ENCODE results near the gene HDAC4.

The HDAC4 gene

DNA sequence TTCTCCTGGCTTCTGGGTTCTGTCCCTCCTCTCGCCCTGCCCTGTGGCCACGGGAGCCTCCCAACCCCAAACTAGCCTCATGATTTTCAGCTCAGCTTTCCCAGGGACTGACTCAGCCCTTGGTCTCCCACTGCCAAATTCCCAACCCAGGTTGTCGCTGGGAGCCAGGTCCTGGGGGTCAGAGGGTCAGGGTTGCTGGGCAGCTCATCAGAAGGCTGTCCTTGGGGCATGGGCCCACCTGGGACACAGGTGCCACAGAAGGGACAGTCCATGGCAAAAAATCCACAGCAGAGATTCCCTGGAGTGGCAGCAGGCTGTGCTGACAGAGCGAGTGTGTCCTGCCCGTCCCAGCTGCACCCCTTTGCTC lies 372.6 kb downstream of the HDAC4 start:
- no peak for DNase-seq (ENCODE audit: low read depth)
- TF ChIP-seq, protein P1, sequence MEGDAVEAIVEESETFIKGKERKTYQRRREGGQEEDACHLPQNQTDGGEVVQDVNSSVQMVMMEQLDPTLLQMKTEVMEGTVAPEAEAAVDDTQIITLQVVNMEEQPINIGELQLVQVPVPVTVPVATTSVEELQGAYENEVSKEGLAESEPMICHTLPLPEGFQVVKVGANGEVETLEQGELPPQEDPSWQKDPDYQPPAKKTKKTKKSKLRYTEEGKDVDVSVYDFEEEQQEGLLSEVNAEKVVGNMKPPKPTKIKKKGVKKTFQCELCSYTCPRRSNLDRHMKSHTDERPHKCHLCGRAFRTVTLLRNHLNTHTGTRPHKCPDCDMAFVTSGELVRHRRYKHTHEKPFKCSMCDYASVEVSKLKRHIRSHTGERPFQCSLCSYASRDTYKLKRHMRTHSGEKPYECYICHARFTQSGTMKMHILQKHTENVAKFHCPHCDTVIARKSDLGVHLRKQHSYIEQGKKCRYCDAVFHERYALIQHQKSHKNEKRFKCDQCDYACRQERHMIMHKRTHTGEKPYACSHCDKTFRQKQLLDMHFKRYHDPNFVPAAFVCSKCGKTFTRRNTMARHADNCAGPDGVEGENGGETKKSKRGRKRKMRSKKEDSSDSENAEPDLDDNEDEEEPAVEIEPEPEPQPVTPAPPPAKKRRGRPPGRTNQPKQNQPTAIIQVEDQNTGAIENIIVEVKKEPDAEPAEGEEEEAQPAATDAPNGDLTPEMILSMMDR (IDR thresholded peaks at IDR 0.05; ENCODE audit: insufficient read depth, low read depth, low read length, missing control alignments) = no peak

DNA sequence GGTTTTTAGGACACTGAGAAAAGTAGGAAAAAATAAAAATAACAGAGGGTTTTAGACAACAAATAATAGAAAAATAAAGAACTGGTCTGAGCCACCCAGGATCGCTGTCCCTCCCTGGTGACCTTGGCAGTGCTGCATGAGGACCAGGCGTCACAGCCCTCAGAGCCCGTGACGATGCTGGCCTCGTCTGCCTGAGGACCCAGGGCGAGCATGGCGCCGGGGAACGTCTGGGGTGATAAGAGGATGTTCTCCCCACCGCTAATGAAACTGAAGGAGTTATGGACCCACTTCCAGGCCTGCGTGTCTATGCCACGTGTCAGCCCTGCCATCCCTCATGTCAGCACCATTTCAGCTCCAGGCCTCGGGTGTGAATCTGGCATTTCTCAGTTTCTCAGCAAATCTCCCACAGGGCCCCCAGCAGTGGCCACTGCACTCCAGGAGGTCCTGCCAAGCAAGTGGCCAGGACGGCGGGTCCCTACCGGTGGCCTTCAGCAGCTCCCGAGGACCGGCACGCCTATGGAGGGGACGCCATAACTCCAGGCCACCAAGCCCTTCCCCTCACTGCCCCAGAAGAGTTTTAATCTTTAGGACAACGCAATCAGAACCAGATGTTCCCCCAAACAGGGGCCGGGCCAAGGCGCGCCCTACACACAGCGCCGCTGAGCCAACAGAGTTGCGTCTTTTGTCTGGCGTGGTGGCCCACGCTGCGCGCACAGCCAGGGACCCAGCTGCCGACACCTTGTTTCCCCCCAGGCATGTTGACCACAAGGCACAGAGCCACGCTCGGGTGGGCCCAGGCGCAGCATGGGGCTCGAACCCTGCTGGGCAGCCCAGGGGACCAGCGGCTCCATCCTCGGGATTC lies 373.2 kb downstream of the HDAC4 start:
- DNase-seq (ENCODE audit: low read depth) = no peak
- TF ChIP-seq, protein P1 (IDR thresholded peaks at IDR 0.05; ENCODE audit: insufficient read depth, low read depth, low read length, missing control alignments) = no peak

More for the DNA sequence above, 372.6 kb downstream of the HDAC4 start:
- no peak overlapping the region for H3K4me3 ChIP-seq (ENCODE audit: low read depth, low read length)

DNA sequence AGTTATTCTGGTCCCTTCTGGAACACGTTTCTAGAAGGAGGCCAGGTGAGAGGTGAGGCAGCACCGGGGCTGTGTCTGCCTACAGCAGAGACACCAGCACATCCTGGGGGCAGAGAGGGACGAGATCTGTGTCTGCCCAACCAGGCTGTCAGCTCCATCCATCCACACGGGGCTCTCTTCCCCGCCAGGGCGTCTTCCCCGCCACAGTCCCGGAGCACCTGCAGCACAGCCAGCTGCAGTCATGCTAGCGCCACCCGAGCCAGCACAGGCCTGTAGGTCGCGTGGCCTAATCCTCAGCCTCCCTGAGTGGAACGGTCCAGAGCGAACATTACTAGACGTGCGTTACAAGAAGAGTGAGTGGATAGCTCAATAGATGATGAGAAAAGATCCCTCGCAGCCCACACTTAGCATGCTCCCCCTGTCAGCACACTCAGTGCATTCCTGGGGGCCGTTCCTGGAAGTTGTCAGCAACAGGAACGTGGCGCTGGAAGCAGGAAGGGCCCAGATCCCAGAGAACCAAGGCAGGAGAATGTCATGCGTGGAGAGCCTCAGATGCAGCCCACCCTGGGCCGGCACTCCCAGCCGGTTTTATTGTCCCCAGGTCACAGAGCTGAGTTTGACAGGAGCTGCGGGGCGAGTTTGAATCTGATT lies 374.0 kb downstream of the HDAC4 start:
- H3K4me3 ChIP-seq (ENCODE audit: low read depth, low read length) = no peak overlapping the region
- no peak for DNase-seq (ENCODE audit: low read depth)
- TF ChIP-seq, protein P1 (IDR thresholded peaks at IDR 0.05; ENCODE audit: insufficient read depth, low read depth, low read length, missing control alignments) = no peak

More for the DNA sequence above, 373.2 kb downstream of the HDAC4 start:
- H3K4me3 ChIP-seq (ENCODE audit: low read depth, low read length) = no peak overlapping the region

DNA sequence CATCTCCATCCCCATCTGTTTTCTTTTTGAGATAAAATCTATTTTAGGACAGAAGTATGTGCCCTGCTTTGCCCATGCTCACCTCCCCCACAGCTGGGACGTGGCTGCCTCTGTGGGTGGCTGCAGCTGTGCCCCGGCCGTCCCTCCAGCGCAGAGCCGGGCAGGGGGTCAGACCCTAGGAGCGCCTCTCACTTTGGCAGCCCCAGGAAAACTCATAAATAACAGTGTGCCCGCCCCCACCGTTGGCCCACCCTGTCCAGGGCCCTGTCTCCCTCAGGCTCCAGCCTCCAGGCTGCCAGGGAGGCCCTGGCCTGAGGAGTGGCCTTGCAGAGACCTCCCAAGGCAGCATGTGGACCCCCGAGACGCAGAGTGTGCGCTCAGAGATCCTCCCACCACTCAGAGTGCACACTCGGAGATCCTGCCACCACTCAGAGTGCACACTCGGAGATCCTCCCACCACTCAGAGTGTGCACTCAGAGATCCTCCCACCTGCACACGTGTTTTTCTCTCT lies 374.8 kb downstream of the HDAC4 start:
- no peak overlapping the region for H3K4me3 ChIP-seq (ENCODE audit: low read depth, low read length)
- DNase-seq (ENCODE audit: low read depth) = no peak
- TF ChIP-seq, protein P1 (IDR thresholded peaks at IDR 0.05; ENCODE audit: insufficient read depth, low read depth, low read length, missing control alignments) = no peak

DNA sequence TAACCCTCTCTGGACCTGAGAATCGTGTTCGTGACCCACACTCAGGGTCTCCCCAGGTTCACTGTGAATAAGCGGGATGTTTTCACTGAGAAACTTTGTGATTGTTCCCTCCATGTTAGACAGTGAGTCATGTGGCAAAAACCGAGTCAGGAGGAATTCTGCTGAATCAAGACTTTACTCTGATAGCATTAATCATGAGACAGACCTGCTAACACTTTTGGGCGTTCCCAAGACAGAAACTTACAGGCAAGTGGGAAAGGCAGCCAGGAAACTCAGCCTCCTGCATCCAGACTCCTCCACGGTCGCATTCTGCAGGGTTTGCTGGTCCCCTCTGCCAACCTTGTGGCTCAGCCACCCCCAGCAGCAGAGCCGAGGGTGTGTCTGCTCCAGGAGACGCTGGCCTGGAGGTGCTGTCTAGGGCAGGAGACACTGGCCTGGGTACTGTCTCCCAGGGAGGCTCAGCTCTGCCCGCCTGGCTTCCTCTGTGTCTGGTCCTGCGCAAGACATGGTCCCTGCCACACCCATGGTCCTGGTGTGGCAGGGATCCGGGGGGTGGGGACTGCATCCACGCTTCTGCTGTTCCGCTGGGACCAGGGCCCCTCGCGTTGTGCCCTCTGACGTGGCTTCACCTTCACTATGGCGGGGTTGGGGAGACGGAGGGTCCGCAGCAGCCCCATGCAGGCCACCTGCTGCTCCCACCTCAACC lies 375.6 kb downstream of the HDAC4 start:
- no peak for DNase-seq (ENCODE audit: low read depth)
- no peak overlapping the region for H3K4me3 ChIP-seq (ENCODE audit: low read depth, low read length)
- TF ChIP-seq, protein P1 (IDR thresholded peaks at IDR 0.05; ENCODE audit: insufficient read depth, low read depth, low read length, missing control alignments) = no peak

DNA sequence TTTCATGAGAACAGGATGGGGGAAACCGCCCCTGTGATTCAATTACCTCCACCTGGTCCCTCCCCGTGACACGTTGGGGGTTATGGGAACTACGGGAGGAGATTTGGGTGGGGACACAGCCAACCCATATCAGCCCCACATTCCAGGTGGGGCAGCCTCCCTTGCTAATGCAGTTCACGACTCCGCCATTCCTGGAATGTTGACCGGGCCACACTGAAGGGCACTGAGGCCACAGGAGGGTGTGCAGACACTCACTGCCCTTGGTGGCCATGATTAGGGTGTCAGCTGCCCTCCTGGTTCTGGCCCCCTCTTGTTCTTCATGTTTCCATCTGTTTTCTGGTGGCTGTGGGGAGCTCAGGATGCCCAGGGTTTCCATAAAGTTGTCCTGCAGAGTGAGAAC lies 376.6 kb downstream of the HDAC4 start:
- DNase-seq (ENCODE audit: low read depth) = no peak
- TF ChIP-seq, protein P1 (IDR thresholded peaks at IDR 0.05; ENCODE audit: insufficient read depth, low read depth, low read length, missing control alignments) = no peak
- no peak overlapping the region for H3K4me3 ChIP-seq (ENCODE audit: low read depth, low read length)

Measured in GM12865 (cell line).